ENCODE results near the gene CRYBA1.

The CRYBA1 gene

DNA sequence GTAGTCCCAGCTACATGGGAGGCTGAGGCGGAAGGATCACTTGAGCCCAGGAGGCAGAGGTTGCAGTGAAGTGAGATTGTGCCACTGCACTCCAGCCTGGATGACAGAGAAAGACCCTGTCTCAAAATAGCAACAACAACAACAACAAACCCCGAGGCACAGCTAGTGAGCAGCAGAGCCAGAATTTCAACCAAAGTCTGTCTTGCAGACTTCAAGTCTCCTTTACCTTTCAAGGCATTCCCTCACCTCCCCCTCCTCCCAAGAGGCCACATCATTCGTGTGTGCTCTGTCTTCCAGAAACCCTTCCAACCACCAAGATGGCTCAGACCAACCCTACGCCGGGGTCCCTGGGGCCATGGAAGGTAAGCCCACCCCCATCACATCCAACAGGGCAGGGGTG, 2.2 kb downstream of the CRYBA1 start:
- TF ChIP-seq, protein P1, sequence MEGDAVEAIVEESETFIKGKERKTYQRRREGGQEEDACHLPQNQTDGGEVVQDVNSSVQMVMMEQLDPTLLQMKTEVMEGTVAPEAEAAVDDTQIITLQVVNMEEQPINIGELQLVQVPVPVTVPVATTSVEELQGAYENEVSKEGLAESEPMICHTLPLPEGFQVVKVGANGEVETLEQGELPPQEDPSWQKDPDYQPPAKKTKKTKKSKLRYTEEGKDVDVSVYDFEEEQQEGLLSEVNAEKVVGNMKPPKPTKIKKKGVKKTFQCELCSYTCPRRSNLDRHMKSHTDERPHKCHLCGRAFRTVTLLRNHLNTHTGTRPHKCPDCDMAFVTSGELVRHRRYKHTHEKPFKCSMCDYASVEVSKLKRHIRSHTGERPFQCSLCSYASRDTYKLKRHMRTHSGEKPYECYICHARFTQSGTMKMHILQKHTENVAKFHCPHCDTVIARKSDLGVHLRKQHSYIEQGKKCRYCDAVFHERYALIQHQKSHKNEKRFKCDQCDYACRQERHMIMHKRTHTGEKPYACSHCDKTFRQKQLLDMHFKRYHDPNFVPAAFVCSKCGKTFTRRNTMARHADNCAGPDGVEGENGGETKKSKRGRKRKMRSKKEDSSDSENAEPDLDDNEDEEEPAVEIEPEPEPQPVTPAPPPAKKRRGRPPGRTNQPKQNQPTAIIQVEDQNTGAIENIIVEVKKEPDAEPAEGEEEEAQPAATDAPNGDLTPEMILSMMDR (IDR thresholded peaks at IDR 0.05): no peak
- Histone ChIP-seq H3K27ac (no peak overlapping the region), H3K4me3 (no peak overlapping the region)
- no peak for DNase-seq (ENCODE audit: low spot score)

DNA sequence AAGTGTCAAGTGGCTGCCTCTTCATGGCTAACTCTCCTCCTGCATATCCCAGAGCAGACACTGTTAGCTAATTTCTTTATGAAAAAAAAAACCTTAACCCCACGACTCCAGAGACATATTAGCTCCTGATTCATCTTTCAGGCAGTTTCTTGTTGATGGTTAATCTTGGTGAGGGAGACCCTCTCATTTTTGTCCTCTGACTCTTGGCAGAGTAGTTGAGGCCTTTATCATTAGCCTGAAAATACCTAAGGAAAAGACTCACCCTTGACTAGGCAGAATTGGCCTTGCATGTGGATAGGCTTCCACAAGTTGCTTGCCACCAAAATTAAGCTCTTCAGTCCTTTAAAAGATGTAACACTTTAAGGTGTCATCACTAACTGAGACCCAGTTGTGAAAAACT, 4.0 kb downstream of the CRYBA1 start:
- DNase-seq (ENCODE audit: low spot score): no peak
- no peak overlapping the region for H3K27ac ChIP-seq
- TF ChIP-seq, protein P1 (IDR thresholded peaks at IDR 0.05): no peak
- no peak overlapping the region for H3K4me3 ChIP-seq

- no peak for DNase-seq (ENCODE audit: low spot score)
These were observed 4.5 kb downstream of the CRYBA1 start for GRCh38 chr17:29251184-29251583.

DNA sequence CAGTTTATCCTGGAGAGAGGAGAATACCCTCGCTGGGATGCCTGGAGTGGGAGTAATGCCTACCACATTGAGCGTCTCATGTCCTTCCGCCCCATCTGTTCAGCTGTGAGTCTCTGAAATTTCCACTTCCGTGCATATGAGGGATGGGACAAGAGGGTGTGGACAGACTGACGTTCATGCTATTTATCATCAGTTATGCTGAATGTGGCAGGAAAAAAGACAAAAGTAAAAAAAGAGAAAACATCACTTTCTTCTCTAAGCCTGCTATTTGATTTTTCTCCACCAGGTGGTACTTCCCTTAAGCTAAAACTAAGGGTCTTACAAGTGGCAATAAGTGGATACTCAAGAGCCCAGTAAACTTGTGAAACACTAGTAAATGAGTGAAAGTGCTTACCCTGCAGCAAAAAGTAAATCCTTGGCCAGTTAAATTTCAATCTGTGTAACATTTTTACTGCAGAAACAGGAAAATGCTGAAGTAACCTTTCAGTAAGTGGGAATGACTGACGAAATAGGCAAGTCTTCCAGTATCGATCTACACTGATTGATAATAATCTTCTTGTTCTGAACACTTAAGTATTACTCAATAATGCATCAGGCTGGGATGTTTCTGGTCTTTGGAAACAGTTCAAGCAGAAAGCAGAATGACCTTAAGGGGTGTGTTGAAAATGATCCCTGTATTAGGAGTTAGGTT, 5.6 kb downstream of the CRYBA1 start:
- DNase-seq (ENCODE audit: low spot score): no peak

More at GRCh38 chr17:29251184-29251583, 4.5 kb downstream of the CRYBA1 start:
- Histone ChIP-seq H3K27ac (no peak overlapping the region), H3K4me3 (no peak overlapping the region)
- TF ChIP-seq, protein P1 (IDR thresholded peaks at IDR 0.05): no peak

GRCh38 chr17:29253037-29253436, 6.4 kb downstream of the CRYBA1 start:
- H3K27ac ChIP-seq: no peak overlapping the region
- no peak overlapping the region for H3K4me3 ChIP-seq
- TF ChIP-seq, protein P1 (IDR thresholded peaks at IDR 0.05): no peak
- no peak for DNase-seq (ENCODE audit: low spot score)

More for the DNA sequence above, 5.6 kb downstream of the CRYBA1 start:
- Histone ChIP-seq H3K27ac (no peak overlapping the region), H3K4me3 (no peak overlapping the region)
- TF ChIP-seq, protein P1 (IDR thresholded peaks at IDR 0.05): no peak

- Histone ChIP-seq H3K27ac (no peak overlapping the region), H3K4me3 (no peak overlapping the region)
- no peak for DNase-seq (ENCODE audit: low spot score)
- TF ChIP-seq, protein P1 (IDR thresholded peaks at IDR 0.05): no peak
These were observed 9.4 kb downstream of the CRYBA1 start for GRCh38 chr17:29255926-29256522.

Measured in coronary artery (tissue), 2 donors.